Measurements from ENCODE around the gene HMHB1.
A peak's percentile ranks its signal among the peaks of the same experiment; 100 is the strongest.
"Not testable (repeated sequence)": the region's sequence is repeated elsewhere in the genome, so short reads cannot be mapped to it uniquely, and the experiment has no call there.

HMHB1 gene

DNA sequence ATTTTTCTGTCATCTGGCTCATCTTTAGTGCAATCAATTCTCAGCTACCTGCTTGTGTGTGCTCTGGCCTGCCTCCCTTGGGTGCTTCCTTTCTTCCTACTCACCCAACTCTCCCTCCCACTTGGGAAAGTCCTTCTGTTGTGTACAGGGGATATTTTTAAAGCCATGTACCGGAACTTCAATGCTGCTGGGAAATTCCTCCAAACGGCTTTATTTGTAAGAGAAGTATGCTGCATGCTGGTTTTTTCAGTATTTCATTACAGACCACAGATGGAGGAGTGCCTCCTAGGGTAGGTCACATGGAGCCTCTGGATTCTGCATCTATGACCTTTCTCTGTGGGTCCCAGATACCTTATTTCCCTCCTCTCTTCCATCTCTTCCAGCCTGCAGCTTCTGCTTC, 5.4 kb upstream of the HMHB1 start:
- no peak overlapping the region for H3K4me3 ChIP-seq (ENCODE audit: low read depth, low read length)
- TF ChIP-seq POLR2A (IDR thresholded peaks at IDR 0.05; ENCODE audit: extremely low read depth, insufficient read length) (no peak), MAX (IDR thresholded peaks at IDR 0.05; ENCODE audit: low read depth, low read length) (no peak), MYC (IDR thresholded peaks at IDR 0.05; ENCODE audit: low read depth, low read length) (no peak), CTCF (IDR thresholded peaks at IDR 0.05; ENCODE audit: low read depth, low read length) (no peak)
- DNase-seq (ENCODE audit: low read depth) = no peak

DNA sequence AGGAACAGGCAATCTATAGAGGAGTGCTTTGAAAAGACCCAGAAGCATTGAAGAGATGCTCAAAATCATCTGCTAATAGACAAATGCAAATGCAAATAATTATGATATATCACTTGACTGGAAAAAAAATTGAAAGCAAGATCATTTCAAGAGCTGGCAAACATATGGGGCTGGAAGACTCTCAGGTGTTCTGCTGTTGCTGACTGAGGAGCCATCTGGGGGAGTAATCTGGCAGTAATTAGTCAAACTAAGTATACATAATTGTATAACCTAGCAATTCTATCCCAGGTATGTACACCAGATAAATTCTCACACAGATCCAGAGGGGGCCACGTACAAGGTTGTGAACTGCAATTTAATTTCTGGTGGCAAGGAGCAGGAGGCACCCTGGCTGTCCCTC, 4.6 kb upstream of the HMHB1 start:
- no peak for DNase-seq (ENCODE audit: low read depth)
- no peak for TF ChIP-seq MAX (IDR thresholded peaks at IDR 0.05; ENCODE audit: low read depth, low read length)
- TF ChIP-seq POLR2A (IDR thresholded peaks at IDR 0.05; ENCODE audit: extremely low read depth, insufficient read length) = no peak
- TF ChIP-seq CTCF (IDR thresholded peaks at IDR 0.05; ENCODE audit: low read depth, low read length) = no peak
- TF ChIP-seq MYC (IDR thresholded peaks at IDR 0.05; ENCODE audit: low read depth, low read length) = no peak

DNA sequence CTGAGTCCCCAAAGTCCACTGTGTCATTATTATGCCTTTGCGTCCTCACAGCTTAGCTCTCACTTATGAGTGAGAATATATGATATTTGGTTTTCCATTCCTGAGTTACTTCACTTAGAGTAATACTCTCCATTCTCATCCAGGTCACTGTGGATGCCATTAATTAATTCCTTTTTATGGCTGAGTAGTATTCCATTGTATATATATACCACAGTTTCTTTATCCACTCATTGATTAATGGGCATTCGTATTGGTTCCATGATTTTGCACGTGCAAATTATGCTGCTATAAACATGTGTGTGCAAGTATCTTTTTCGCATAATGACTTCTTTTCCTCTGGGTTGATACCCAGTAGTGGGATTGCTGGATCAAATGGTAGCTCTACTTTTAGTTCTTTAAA, 4.4 kb downstream of the HMHB1 start:
- DNase-seq (ENCODE audit: low read depth); H3K4me3 ChIP-seq (ENCODE audit: low read depth, low read length): not testable (repeated sequence)

More for the DNA sequence above, 4.6 kb upstream of the HMHB1 start:
- H3K4me3 ChIP-seq (ENCODE audit: low read depth, low read length) = no peak overlapping the region

DNA sequence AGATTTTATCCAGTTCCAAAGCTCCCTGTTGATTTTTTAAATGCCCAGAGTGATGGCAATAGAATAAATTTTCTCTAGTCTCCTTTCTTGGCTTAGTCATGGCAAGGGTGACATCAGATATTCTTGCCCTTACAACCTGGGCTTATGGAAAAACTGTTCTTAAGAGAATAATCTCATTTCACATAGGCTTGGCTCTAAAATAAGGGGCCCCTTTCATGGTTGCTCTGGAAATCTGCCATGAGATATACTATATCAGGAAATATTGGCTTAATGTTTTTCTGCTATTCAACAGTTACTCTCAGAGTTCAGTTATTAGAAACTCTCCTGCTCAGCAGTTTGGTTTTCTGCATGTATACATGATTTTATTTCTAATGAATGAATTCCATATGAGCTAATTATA, 7.8 kb downstream of the HMHB1 start:
- no peak for DNase-seq (ENCODE audit: low read depth)
- H3K4me3 ChIP-seq (ENCODE audit: low read depth, low read length) = no peak overlapping the region
- TF ChIP-seq MYC (IDR thresholded peaks at IDR 0.05; ENCODE audit: low read depth, low read length) (no peak), POLR2A (IDR thresholded peaks at IDR 0.05; ENCODE audit: extremely low read depth, insufficient read length) (no peak), CTCF (IDR thresholded peaks at IDR 0.05; ENCODE audit: low read depth, low read length) (no peak), MAX (IDR thresholded peaks at IDR 0.05; ENCODE audit: low read depth, low read length) (no peak)

DNA sequence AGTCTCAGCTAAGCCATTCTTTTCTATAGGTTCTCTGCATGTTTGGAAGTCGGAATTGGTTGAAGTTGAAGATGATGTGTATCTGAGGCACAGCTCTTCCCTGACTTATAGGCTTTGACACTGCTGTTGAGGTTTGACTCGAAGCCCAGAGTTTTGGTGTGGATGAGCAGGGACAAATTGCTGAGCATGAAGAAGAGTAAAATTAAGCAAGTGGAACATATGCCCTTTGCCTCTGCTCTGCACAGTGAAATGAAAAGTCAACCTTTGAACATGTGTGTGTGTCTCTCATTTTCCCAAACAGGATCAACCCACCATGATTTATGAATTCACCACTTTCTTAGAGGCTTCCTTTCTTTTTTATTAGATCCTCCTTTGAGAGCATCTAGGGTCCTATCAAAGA, 8.5 kb downstream of the HMHB1 start:
- no peak for DNase-seq (ENCODE audit: low read depth)
- no peak overlapping the region for H3K4me3 ChIP-seq (ENCODE audit: low read depth, low read length)
- TF ChIP-seq MYC (IDR thresholded peaks at IDR 0.05; ENCODE audit: low read depth, low read length) = no peak
- TF ChIP-seq MAX (IDR thresholded peaks at IDR 0.05; ENCODE audit: low read depth, low read length) = no peak
- TF ChIP-seq POLR2A (IDR thresholded peaks at IDR 0.05; ENCODE audit: extremely low read depth, insufficient read length) = no peak
- no peak for TF ChIP-seq CTCF (IDR thresholded peaks at IDR 0.05; ENCODE audit: low read depth, low read length)

DNA sequence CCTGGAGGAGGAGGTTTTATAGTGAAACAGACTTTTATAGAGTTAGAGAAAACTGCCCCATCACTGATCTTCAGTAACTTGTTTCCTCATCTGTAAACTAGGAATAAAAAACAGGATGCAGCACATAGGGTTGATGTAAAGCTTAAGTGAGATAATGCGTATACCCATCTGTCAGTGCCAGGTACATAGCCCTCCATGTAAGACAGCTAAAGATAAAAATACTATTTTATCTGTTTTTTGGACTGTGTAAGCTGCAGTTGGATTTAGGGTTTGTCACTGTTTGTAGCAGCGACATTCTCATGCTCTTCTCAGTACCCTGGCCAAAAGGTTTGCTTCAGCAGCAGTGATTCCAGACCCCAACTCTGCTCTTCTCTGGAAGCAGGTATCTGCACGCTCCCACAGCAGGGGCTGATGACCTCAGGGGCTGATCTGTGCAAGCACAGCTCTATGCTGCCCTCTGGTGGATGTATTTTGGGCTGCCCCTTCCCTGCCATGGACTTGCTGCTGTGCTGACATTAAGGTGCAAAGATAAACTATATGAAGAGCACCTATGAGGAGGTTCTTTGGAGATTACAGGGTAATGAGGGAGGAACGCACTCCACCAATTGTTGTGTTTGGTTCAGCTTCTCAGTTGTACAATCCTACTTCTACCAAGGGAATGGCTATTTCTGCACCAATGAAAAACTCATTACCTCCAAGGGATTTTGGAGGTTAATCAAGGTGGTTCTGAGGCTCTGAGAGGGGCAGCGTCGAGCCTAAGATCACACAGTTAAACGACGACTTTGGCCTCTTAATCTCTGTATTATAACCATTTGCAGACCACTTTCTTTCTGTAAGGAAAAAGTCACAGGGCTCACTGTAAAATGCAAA, 13.1 kb downstream of the HMHB1 start:
- DNase-seq (ENCODE audit: low read depth) = peak; percentile 82
- H3K4me3 ChIP-seq (ENCODE audit: low read depth, low read length) = no peak overlapping the region

More for the DNA sequence above, 13.1 kb downstream of the HMHB1 start:
- TF ChIP-seq CTCF (IDR thresholded peaks at IDR 0.05; ENCODE audit: low read depth, low read length) = peak; percentile 83
- TF ChIP-seq MYC (IDR thresholded peaks at IDR 0.05; ENCODE audit: low read depth, low read length) = no peak
- no peak for TF ChIP-seq POLR2A (IDR thresholded peaks at IDR 0.05; ENCODE audit: extremely low read depth, insufficient read length)
- TF ChIP-seq MAX (IDR thresholded peaks at IDR 0.05; ENCODE audit: low read depth, low read length) = peak; percentile 22; the same call in 1 of the 2 replicates

Measured in NB4 (cell line).